NOMO-1 (cell line): ENCODE results near the gene RNF26.

Source experiments
- DNase-seq, 2 experiments: peaks; one replicate each; lab custom pipeline; 2025; ENCODE audit not compliant: unreplicated experiment in 2 of 2; lab: John Stamatoyannopoulos, UW

Gene RNF26

DNA sequence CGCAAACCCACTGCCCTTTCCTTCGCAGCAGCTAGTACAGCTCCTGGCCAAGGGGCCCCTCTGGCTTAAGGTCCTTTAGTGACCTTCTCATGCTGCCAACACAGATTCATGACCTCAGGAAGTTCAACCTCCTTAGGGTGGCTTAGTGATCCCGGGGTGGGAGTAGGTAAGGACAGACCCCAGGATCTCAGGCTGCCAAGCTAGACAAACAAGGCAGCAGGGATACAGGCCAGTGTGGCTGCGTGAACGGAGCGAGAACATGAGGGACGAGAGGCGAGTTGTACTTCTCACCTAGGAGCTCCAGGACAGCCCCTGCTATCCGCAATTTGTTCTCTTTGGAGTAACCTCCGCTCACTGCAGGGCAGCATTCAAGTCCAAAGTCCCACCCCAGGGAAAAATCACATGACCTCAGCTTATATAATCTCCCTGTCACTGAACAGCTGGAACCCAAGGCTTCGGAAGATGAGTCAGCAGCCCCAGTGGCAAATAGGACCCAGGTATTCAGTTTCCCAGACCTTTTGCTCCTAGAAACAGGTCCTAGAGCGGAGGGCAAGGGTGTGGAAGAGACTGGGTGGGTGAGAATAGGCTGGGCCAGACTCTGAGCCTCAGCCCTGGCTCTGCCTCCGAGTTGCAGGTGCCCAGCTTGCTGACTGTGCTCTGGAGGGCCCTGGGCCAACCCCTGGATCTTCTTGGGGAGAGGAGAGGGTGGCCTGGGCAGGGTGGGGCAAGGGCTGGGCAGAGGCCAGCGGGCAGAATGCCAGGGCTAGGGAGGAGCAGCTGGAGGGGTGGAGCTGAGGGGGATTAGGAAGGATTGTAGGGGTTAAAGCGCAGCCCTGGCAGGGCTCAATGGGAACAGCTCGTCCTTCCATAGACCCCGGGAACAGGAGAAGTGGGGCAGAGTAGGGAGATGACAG is 34.1 kb downstream of the RNF26 start:
- DNase-seq, result peak in 1 of 2 experiments; percentile 34

GRCh38 chr11:119369132-119369925 is 35.0 kb downstream of the RNF26 start:
- no peak for DNase-seq

GRCh38 chr11:119370486-119371046 is 36.2 kb downstream of the RNF26 start:
- peak; percentile 35 to 53 for DNase-seq

DNA sequence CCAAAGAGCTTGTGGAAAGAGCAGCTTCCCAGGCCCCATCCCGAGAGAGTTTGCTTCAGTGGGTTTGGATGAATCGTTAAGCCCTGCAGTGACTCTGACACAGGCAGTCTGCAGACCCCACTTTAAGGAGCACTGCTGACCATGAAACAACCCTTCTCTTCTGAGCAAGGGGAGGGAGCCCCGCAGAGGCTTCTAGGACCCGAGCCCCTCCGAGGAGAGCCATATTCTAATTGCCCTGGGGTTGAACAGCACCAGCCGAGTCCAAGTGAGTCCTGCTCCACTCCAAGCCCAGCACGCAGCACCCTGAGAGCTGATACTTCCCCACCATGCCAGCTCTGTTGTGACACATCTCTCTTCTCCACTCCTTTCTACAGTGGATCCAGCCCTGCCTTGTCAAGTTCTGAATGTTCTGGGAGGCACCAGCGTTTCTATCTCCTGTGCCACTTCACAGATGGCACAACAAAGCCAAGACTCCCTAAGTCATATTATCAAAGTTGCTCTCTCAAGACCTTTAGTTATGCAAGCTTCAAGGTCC is 36.8 kb downstream of the RNF26 start:
- no peak for DNase-seq

GRCh38 chr11:119371778-119372182 is 37.5 kb downstream of the RNF26 start:
- DNase-seq, result no peak

- DNase-seq, result no peak
Observed at GRCh38 chr11:119372260-119373058, 38.1 kb downstream of the RNF26 start.

DNA sequence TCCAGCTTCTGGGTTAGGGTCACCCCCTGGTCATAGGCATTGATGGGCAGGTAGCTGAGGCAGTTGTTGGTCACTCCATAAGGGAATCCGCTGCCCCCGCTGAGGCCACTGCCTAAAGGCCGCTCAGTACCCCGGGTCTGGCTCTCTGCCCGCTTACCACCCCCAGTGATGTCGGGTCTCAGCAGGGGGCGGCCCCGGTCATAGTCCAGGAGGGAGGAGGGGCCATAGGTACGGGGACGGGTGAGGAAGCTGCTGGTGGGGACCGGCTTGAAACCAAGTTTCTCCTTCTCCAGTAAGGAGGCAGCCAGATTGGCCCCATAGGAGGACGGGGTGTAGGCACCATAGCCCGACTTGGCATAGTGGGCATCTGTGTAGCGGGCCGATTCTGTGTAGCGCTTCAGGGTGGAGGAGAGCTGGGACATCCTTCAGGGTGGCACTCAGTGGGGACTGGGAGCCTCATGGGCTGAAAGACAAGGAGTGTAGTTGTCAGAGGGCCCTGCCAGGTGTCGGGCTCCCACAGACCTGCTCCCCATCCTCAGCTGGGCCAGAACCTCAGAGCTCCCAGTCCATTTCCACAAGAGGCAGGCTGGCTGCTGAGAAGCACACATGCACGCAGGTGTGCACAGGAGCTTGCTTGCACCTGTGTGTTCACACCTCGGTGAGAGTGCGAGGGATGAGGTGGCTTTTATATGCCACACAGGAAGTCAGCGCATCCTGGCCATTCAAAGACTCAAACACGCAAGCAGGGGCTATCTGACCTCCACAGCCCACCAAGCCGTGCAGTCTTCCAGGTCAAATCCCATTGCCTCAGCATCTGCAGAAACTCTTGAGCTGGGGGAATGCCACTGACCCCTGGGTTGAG is 39.0 kb downstream of the RNF26 start:
- no peak for DNase-seq

GRCh38 chr11:119373921-119374631 is 39.7 kb downstream of the RNF26 start:
- peak in 1 of 2 experiments; percentile 37 for DNase-seq

DNA sequence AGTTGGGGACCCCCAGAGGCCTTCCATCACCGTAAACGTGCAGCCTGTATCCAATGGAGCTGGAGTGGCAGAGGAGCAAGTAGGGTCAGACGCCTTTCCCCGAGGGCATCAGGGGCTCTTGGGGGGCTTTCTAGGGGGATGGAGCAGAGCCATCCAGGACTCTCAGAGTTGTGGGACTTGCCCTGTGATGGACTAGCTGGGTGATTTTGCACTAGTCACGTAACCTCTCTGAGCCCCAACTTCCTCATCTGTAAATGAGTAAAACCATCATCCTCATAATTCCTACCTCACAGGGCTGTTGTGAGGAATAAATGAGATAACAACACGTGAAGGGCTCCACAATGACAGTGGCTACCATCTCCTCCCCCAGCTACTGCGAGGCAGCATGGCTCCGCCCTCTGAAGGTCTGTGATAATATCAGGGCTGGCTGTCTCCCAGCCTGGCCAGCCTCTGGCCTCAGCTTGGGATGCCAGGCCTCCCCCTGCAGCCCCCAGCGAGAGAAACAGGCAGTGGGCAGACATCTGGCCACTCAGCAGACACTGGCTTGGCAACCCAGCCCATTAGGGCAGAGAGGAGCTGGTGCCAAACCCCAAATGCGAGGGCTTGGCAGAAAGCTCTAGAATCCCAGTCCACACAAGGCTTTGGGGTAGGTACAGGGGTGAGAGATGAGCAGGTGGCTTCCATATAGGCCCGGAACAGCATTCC is 40.5 kb downstream of the RNF26 start:
- DNase-seq, result no peak

- no peak for DNase-seq
Observed at GRCh38 chr11:119375337-119376196, 41.2 kb downstream of the RNF26 start.

- no peak for DNase-seq
Observed at GRCh38 chr11:119376197-119376847, 42.0 kb downstream of the RNF26 start.

DNA sequence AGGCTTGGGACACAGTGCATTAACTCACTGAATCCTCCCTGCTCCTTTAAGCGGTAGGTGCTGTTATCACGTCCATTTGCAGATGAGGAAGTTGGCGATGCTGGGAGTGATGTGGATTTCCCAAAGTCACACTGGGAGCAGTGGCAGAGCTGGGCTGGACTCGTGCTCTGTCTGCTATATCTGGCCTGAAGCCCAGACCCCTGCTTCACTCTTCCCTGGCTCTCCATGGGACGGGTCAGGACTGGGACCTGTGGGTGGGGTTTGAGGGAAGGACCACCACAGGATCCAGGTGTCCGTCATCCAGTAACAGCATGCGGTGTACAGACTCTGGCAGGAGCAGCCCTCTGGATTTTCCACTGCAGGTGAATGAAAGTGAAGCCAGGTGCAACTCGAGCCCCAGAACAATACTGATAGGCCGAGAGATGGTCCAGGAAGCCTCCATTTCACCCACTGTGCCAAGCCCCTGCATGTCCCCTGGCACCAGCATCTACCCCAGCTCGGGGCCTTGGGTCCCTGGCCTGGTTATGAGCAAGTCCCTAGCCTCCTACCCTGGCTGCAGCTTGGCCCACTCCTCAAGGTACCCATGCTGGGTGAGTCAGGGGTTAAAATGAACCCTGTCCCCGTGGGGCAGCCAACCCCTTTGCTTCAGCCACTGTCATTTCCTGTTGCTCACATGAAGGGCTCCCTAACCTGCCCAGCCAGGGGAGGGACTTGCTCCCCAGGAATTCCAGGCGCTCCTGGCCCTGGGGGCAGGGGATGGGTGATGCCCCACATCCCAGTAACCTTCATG is 43.0 kb downstream of the RNF26 start:
- DNase-seq, result no peak

DNA sequence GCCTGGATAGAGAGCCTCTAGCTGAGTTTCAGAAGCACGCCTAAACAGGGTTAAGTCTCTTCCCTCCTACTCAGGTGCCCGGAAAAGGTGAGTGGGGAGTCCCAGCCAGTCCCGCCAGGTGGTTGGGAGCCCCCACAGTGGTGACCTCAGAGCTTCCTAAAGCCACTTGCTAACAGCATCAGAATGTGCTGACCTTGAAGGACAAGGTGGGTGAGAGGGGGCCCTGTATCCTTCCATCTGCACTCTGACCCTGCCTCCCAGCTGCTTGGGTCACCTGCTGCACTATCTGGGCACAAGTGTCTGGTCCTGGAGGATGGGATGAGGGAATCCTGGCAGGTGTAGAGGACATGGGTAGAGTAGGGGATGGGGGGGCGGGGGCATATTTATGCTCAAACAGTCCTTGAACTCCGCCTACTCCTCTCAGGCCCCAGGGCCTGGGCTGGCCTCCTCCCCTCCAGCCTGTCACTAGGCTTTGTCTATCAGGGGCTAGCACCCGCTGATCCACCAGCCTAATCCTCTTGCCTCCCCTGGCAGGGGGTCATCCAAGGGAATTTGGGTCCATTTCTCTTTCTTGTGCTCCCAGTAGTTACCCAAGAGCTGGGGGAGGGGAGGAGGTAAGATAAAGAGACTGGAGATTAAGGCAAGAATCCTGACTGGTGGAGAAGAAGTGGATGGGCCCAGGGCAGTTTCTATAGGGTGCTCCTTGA is 43.8 kb downstream of the RNF26 start:
- DNase-seq, result no peak

- DNase-seq, result no peak
Observed at GRCh38 chr11:119378851-119379465, 44.6 kb downstream of the RNF26 start.
